ENCODE data around the gene SPAG9.

Gene SPAG9

GRCh38 chr17:50989149-50989548 is 131.5 kb downstream of the SPAG9 start:
- DNase-seq (ENCODE audit: low spot score): no peak
- FAIRE-seq: no peak

GRCh38 chr17:50988427-50988826 is 132.2 kb downstream of the SPAG9 start:
- DNase-seq (ENCODE audit: low spot score) (no peak), FAIRE-seq (no peak)

GRCh38 chr17:50986989-50987660 is 133.5 kb downstream of the SPAG9 start:
- no peak for DNase-seq (ENCODE audit: low spot score)
- no peak for FAIRE-seq

- FAIRE-seq (no peak), DNase-seq (ENCODE audit: low spot score) (no peak)
These were observed 139.4 kb downstream of the SPAG9 start for GRCh38 chr17:50981279-50981678.

GRCh38 chr17:50979524-50979927 is 141.1 kb downstream of the SPAG9 start:
- no peak for DNase-seq (ENCODE audit: low spot score)
- FAIRE-seq: no peak

- no peak for FAIRE-seq
- no peak for DNase-seq (ENCODE audit: low spot score)
These were observed 143.0 kb downstream of the SPAG9 start for GRCh38 chr17:50977487-50978159.

- DNase-seq (ENCODE audit: low spot score) (no peak), FAIRE-seq (no peak)
These were observed 143.7 kb downstream of the SPAG9 start for GRCh38 chr17:50976951-50977472.

- DNase-seq (ENCODE audit: low spot score): no peak
- no peak for FAIRE-seq
These were observed 146.8 kb downstream of the SPAG9 start for GRCh38 chr17:50973557-50974494.

GRCh38 chr17:50972577-50972976 is 148.1 kb downstream of the SPAG9 start:
- no peak for DNase-seq (ENCODE audit: low spot score)

GRCh38 chr17:50967795-50968194 is 152.9 kb downstream of the SPAG9 start:
- FAIRE-seq (no peak), DNase-seq (ENCODE audit: low spot score) (no peak)

More at GRCh38 chr17:50972577-50972976, 148.1 kb downstream of the SPAG9 start:
- FAIRE-seq: no peak

GRCh38 chr17:50966163-50966666 is 154.5 kb downstream of the SPAG9 start:
- DNase-seq (ENCODE audit: low spot score) (no peak), FAIRE-seq (no peak)

- FAIRE-seq (no peak), DNase-seq (ENCODE audit: low spot score) (no peak)
These were observed 157.5 kb downstream of the SPAG9 start for GRCh38 chr17:50963139-50963538.

GRCh38 chr17:50961282-50962220 is 159.1 kb downstream of the SPAG9 start:
- no peak for DNase-seq (ENCODE audit: low spot score)
- FAIRE-seq: no peak

GRCh38 chr17:50959341-50959740 is 161.3 kb downstream of the SPAG9 start:
- no peak for DNase-seq (ENCODE audit: low spot score)
- no peak for FAIRE-seq

GRCh38 chr17:50957600-50958575 is 162.8 kb downstream of the SPAG9 start:
- no peak for FAIRE-seq
- DNase-seq (ENCODE audit: low spot score): no peak

GRCh38 chr17:50956750-50957523 is 163.7 kb downstream of the SPAG9 start:
- no peak for FAIRE-seq
- DNase-seq (ENCODE audit: low spot score): peak; percentile 73

GRCh38 chr17:50956409-50956749 is 164.3 kb downstream of the SPAG9 start:
- no peak for DNase-seq (ENCODE audit: low spot score)
- no peak for FAIRE-seq

- FAIRE-seq (no peak), DNase-seq (ENCODE audit: low spot score) (no peak)
These were observed 165.0 kb downstream of the SPAG9 start for GRCh38 chr17:50955667-50956120.

Measured in urothelium cell line (cell line).